ENCODE measurements around the gene TWNK. TPM values are rescaled to one million over a fixed set of nuclear protein-coding genes. Genes with fewer than 3 reads are reported as not detected.

Gene TWNK
- total RNA-seq, 1 experiment from 2014 or later = 28.2 TPM

- TF ChIP-seq, protein P1, sequence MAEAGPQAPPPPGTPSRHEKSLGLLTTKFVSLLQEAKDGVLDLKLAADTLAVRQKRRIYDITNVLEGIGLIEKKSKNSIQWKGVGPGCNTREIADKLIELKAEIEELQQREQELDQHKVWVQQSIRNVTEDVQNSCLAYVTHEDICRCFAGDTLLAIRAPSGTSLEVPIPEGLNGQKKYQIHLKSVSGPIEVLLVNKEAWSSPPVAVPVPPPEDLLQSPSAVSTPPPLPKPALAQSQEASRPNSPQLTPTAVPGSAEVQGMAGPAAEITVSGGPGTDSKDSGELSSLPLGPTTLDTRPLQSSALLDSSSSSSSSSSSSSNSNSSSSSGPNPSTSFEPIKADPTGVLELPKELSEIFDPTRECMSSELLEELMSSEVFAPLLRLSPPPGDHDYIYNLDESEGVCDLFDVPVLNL (CRISPR knock-in tag; IDR thresholded peaks at IDR 0.05; ENCODE audit: borderline replicate concordance, low read depth) = no peak
- TF ChIP-seq ATF1 (CRISPR knock-in tag; IDR thresholded peaks at IDR 0.05) (no peak), NFYB (CRISPR knock-in tag; conservative IDR thresholded peaks at IDR 0.05; ENCODE audit: low read depth) (no peak), ZNF219 (CRISPR knock-in tag; IDR thresholded peaks at IDR 0.05; ENCODE audit: borderline replicate concordance) (no peak), IRF1 (CRISPR knock-in tag; IDR thresholded peaks at IDR 0.05) (no peak), FOXJ3 (CRISPR knock-in tag; IDR thresholded peaks at IDR 0.05; ENCODE audit: borderline replicate concordance) (no peak), MAX (CRISPR knock-in tag; IDR thresholded peaks at IDR 0.05) (no peak), ZNF232 (CRISPR knock-in tag; IDR thresholded peaks at IDR 0.05) (no peak), ELF4 (CRISPR knock-in tag; IDR thresholded peaks at IDR 0.05; ENCODE audit: low read depth) (no peak), EMX1 (CRISPR knock-in tag; IDR thresholded peaks at IDR 0.05) (no peak), JAZF1 (CRISPR knock-in tag; IDR thresholded peaks at IDR 0.05) (no peak)
- TF ChIP-seq, protein P2, sequence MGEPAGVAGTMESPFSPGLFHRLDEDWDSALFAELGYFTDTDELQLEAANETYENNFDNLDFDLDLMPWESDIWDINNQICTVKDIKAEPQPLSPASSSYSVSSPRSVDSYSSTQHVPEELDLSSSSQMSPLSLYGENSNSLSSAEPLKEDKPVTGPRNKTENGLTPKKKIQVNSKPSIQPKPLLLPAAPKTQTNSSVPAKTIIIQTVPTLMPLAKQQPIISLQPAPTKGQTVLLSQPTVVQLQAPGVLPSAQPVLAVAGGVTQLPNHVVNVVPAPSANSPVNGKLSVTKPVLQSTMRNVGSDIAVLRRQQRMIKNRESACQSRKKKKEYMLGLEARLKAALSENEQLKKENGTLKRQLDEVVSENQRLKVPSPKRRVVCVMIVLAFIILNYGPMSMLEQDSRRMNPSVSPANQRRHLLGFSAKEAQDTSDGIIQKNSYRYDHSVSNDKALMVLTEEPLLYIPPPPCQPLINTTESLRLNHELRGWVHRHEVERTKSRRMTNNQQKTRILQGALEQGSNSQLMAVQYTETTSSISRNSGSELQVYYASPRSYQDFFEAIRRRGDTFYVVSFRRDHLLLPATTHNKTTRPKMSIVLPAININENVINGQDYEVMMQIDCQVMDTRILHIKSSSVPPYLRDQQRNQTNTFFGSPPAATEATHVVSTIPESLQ (CRISPR knock-in tag; IDR thresholded peaks at IDR 0.05) = no peak
- TF ChIP-seq, protein P3, sequence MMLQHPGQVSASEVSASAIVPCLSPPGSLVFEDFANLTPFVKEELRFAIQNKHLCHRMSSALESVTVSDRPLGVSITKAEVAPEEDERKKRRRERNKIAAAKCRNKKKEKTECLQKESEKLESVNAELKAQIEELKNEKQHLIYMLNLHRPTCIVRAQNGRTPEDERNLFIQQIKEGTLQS (CRISPR knock-in tag; conservative IDR thresholded peaks at IDR 0.05) = no peak
- TF ChIP-seq, protein P4, sequence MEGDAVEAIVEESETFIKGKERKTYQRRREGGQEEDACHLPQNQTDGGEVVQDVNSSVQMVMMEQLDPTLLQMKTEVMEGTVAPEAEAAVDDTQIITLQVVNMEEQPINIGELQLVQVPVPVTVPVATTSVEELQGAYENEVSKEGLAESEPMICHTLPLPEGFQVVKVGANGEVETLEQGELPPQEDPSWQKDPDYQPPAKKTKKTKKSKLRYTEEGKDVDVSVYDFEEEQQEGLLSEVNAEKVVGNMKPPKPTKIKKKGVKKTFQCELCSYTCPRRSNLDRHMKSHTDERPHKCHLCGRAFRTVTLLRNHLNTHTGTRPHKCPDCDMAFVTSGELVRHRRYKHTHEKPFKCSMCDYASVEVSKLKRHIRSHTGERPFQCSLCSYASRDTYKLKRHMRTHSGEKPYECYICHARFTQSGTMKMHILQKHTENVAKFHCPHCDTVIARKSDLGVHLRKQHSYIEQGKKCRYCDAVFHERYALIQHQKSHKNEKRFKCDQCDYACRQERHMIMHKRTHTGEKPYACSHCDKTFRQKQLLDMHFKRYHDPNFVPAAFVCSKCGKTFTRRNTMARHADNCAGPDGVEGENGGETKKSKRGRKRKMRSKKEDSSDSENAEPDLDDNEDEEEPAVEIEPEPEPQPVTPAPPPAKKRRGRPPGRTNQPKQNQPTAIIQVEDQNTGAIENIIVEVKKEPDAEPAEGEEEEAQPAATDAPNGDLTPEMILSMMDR (IDR thresholded peaks at IDR 0.05) = no peak
- TF ChIP-seq, protein P5, sequence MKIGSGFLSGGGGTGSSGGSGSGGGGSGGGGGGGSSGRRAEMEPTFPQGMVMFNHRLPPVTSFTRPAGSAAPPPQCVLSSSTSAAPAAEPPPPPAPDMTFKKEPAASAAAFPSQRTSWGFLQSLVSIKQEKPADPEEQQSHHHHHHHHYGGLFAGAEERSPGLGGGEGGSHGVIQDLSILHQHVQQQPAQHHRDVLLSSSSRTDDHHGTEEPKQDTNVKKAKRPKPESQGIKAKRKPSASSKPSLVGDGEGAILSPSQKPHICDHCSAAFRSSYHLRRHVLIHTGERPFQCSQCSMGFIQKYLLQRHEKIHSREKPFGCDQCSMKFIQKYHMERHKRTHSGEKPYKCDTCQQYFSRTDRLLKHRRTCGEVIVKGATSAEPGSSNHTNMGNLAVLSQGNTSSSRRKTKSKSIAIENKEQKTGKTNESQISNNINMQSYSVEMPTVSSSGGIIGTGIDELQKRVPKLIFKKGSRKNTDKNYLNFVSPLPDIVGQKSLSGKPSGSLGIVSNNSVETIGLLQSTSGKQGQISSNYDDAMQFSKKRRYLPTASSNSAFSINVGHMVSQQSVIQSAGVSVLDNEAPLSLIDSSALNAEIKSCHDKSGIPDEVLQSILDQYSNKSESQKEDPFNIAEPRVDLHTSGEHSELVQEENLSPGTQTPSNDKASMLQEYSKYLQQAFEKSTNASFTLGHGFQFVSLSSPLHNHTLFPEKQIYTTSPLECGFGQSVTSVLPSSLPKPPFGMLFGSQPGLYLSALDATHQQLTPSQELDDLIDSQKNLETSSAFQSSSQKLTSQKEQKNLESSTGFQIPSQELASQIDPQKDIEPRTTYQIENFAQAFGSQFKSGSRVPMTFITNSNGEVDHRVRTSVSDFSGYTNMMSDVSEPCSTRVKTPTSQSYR (CRISPR knock-in tag; IDR thresholded peaks at IDR 0.05) = no peak
- TF ChIP-seq, protein P6, sequence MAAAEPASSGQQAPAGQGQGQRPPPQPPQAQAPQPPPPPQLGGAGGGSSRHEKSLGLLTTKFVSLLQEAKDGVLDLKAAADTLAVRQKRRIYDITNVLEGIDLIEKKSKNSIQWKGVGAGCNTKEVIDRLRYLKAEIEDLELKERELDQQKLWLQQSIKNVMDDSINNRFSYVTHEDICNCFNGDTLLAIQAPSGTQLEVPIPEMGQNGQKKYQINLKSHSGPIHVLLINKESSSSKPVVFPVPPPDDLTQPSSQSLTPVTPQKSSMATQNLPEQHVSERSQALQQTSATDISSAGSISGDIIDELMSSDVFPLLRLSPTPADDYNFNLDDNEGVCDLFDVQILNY (CRISPR knock-in tag; IDR thresholded peaks at IDR 0.05) = no peak
Observed at GRCh38 chr10:100979791-100980272, 7.5 kb upstream of the TWNK start (continued).

DNA sequence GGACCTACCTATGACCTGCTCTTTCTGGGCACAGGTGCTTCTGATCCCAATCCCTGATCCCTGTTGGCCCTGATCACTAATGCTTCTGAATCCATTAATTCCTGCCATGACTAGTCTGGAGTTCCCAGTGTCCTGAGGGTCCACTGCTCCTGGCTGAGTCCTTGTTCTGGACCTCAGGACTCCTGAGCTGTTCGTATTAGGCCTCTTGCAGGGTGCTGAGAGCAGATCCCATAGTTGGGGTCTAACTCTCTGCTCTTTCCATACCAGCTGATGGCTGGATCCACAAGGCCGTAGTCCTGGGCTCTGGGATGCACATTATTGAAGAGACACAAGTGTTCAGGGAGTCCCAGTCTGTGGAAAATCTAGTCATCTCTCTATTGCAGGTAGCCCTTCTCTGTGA, 7.0 kb upstream of the TWNK start:
- ATAC-seq (no peak), DNase-seq (ENCODE audit: low spot score) (no peak)
- no peak overlapping the region for H3K4me3 Mint-ChIP-seq
- POLR2A ChIA-PET = no interaction called here
- no peaks in the 10 kb centered on the region; the same call in 1 of the 2 replicates for H3K27me3 Mint-ChIP-seq (ENCODE audit: low read depth)
- H3K27ac Mint-ChIP-seq = no peak overlapping the region
- H3K4me1 Mint-ChIP-seq = no peaks in the 10 kb centered on the region
- 0 out of 2 replicates have a peak, but pooled peaks cover 3% of the 10 kb centered on the region for H3K36me3 Mint-ChIP-seq
- TF ChIP-seq ZNF263 (CRISPR knock-in tag; IDR thresholded peaks at IDR 0.05; ENCODE audit: low read depth) (no peak), FOXJ3 (CRISPR knock-in tag; IDR thresholded peaks at IDR 0.05; ENCODE audit: borderline replicate concordance) (no peak)
- CTCF ChIA-PET = no interaction called here
- no peaks in the 10 kb centered on the region for H3K9me3 Mint-ChIP-seq
